Upper lobe of left lung (tissue), 6 donors: Measurements from ENCODE around the gene DIMT1. TPM values are rescaled to one million over a fixed set of nuclear protein-coding genes. Genes with fewer than 3 reads are reported as not detected.

ENCODE experiments used
- small RNA-seq, 4 donors: library from RNA; depleted of rRNA; stranded (forward); fragments of <200 nt; gene quantifications; one replicate each; pipeline ENCODE3, GENCODE V24; 2016
- total RNA-seq, 6 donors: library from RNA; depleted of rRNA in 4 of 6; stranded (reverse); fragments of >200 nt in 4 of 6; gene quantifications; one replicate each; pipeline versions ENCODE4 v1.1.0 to v1.2.1, GENCODE V29; 2016 to 2021
- donor health status: DM: no; HTN: no; CAD: no; lungs with moderate emphysema.
- donor health status: DM: no; HTN: yes; CAD: no; lungs with severe emphysema.

The DIMT1 gene
- total RNA-seq, 6 donors from 2014 or later: 2.1 to 24.5 (median 13.0) TPM

Small RNA genes lying within 50 kb of the gene (small RNA-seq; reads per million reads assigned to genes)
- 0 reads per million in 4 donors for gene RNU6-661P

Other genes starting within 250 kb of the DIMT1 start
- 10 to 100 TPM; 16.8 to 61.2 (median 23.7) TPM for gene KIF2A, start 97.7 kb downstream of the DIMT1 start, total RNA-seq
- gene IPO11, start 8.9 kb upstream of the DIMT1 start, total RNA-seq: 10 to 100 TPM; 12.2 to 40.4 (median 18.8) TPM
- 1 to 10 TPM in 5 of 6 donors, under 1 TPM in 1; 0.89 to 4.8 (median 3.5) TPM for gene LRRC70, start 174.9 kb upstream of the DIMT1 start, total RNA-seq